Activated B cell treated with CpG ODN at 0.5 μM for 24 hours (primary cell): ENCODE data around the gene SLIT3. TPM values are rescaled to one million over a fixed set of nuclear protein-coding genes. Genes with fewer than 3 reads are reported as not detected.

Experiments
- ATAC-seq: fragments of 200-7000 bp; cut with Tn5 transposase; one replicate; pipeline ENCODE4 v1.10.0; 2021; ENCODE audit warnings: low read depth, mild to moderate bottlenecking, moderate library complexity
- CTCF ChIA-PET: fragments of 350-600 bp; sonication (Branson Sonifier 250); formaldehyde crosslinking; loops from one replicate; lab custom pipeline; 2021; ENCODE audit warnings: antibody characterized with exemption; lab: Charles Lee
- POLR2A ChIA-PET: fragments of 350-600 bp; sonication (Branson Sonifier 250); formaldehyde crosslinking; loops from one replicate; lab custom pipeline; 2021; ENCODE audit warnings: antibody characterized with exemption; lab: Charles Lee
- DNase-seq: peaks from one replicate; pipeline ENCODE4 v3.0.0; 2022
- H3K27ac Mint-ChIP-seq: one replicate; pipeline ENCODE4 v1.8.0; 2020; ENCODE audit warnings: mixed read lengths
- H3K27me3 Mint-ChIP-seq: one replicate; pipeline ENCODE4 v1.8.0; 2021; ENCODE audit warnings: mixed read lengths
- H3K36me3 Mint-ChIP-seq: one replicate; pipeline ENCODE4 v1.8.0; 2021; ENCODE audit warnings: low read depth, mixed read lengths
- H3K4me1 Mint-ChIP-seq: one replicate; pipeline ENCODE4 v1.8.0; 2021; ENCODE audit warnings: mixed read lengths
- H3K4me3 Mint-ChIP-seq: one replicate; pipeline ENCODE4 v1.8.0; 2020; ENCODE audit warnings: mild to moderate bottlenecking, mixed read lengths
- H3K9me3 Mint-ChIP-seq: one replicate; pipeline ENCODE4 v1.8.0; 2020; ENCODE audit warnings: mixed read lengths
- CTCF ChIP-seq: fragments of 200-600 bp; IDR thresholded peaks from one replicate; pipeline ENCODE4 v1.8.0; 2022; ENCODE audit warnings: antibody characterized with exemption, mild to moderate bottlenecking
- intact Hi-C: fragments of 100-400 bp; cut with micrococcal nuclease; formaldehyde crosslinking; loops from one replicate; pipeline ENCODE4 v1.15.1; 2024
- total RNA-seq: library from RNA; stranded (reverse); gene quantifications from 2 replicates; pipeline ENCODE4 v1.2.3, GENCODE V29; 2022

Gene SLIT3
- total RNA-seq, 1 donor from 2014 or later = not detected

GRCh38 chr5:168612123-168612522, 688.8 kb downstream of the SLIT3 start:
- peaks cover 2% of the 10 kb centered on the region for H3K9me3 Mint-ChIP-seq
- CTCF ChIA-PET = no interaction called here
- H3K27ac Mint-ChIP-seq = no peak overlapping the region
- ATAC-seq (no peak), DNase-seq (no peak)
- H3K27me3 Mint-ChIP-seq = peaks cover 5% of the 10 kb centered on the region
- POLR2A ChIA-PET = no interaction called here
- no peak for TF ChIP-seq CTCF
- H3K4me1 Mint-ChIP-seq = peaks cover 5% of the 10 kb centered on the region
- H3K36me3 Mint-ChIP-seq = no peaks in the 10 kb centered on the region
- no peak overlapping the region for H3K4me3 Mint-ChIP-seq
- intact Hi-C loops = no loop called here
